AG04450 (cell line): Measurements from ENCODE around the gene TMCC2. TPM values are rescaled to one million over a fixed set of nuclear protein-coding genes. Genes with fewer than 3 reads are reported as not detected.
"Not testable (repeated sequence)": the region's sequence is repeated elsewhere in the genome, so short reads cannot be mapped to it uniquely, and the experiment has no call there.

ENCODE experiments used
- CTCF ChIA-PET: fragments of 300-600, 350-600 bp; formaldehyde crosslinking; extraction: SDS; loops from one replicate; lab custom pipeline; 2022; ENCODE audit warnings: antibody characterized with exemption, inconsistent platforms; lab: Charles Lee
- POLR2A ChIA-PET: fragments of 350-600 bp; formaldehyde crosslinking; extraction: SDS; loops from one replicate; lab custom pipeline; 2021; ENCODE audit warnings: antibody characterized with exemption, inconsistent platforms; lab: Yijun Ruan, JAX
- DNase-seq: peaks from one replicate; pipeline ENCODE4 v3.0.0-alpha.2; 2011; ENCODE audit warnings: low read depth, low spot score
- H3K27ac ChIP-seq: one replicate; pipeline ENCODE4 v1.5.1; 2012; ENCODE audit warnings: low read depth, low read length, control low read depth
- H3K27me3 ChIP-seq: one replicate; pipeline ENCODE4 v1.6.0; 2012; ENCODE audit warnings: low read length; ENCODE audit not compliant: control insufficient read depth, insufficient read depth
- H3K4me3 ChIP-seq: 2 replicates; pipeline ENCODE4 v1.5.1; 2011; ENCODE audit warnings: mild to moderate bottlenecking, low read depth, low read length, control low read depth
- H3K9me3 ChIP-seq: 2 replicates; pipeline ENCODE4 v1.5.1; 2012; ENCODE audit warnings: low read length; ENCODE audit not compliant: control insufficient read depth, insufficient read depth
- CTCF ChIP-seq: IDR thresholded peaks from 2 replicates; pipeline ENCODE4 v1.5.1; 2011; ENCODE audit warnings: low read depth, low read length, control low read depth, inconsistent platforms
- polyA plus RNA-seq: library from polyadenylated mRNA; depleted of rRNA; stranded (reverse); fragments of >200 nt; gene quantifications from 2 replicates; pipeline ENCODE4 v1.2.3, GENCODE V29; 2011

Gene TMCC2
- polyA plus RNA-seq, 1 experiment, result 2.3 TPM

DNA sequence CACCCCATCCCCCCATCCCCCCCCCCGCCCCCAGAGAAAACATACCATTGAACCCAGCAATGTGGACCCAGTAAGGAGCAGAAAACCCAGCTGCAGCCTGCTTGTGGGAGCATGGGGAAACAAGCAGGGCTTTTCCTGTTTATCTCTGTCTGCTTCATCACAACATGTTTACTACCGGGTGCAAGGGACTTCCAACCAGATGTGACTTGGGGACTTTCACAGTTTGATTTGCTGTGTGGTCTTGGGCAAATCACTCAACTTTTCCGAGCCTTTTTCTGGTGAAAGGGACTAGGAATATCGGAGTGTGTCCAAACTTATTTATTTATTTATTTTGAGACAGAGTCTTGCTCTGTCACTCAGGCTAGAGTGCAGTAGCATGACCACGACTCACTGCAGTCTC is 3.2 kb downstream of the TMCC2 start:
- ChIA-PET POLR2A (no interaction called here), CTCF (interaction anchor here (2.2 to 6.6 kb wide), 4 partner anchors 21 to 95 kb away, joined by 15 to 107 read pairs (median 21); no protein-coding TSS in a partner anchor)

DNA sequence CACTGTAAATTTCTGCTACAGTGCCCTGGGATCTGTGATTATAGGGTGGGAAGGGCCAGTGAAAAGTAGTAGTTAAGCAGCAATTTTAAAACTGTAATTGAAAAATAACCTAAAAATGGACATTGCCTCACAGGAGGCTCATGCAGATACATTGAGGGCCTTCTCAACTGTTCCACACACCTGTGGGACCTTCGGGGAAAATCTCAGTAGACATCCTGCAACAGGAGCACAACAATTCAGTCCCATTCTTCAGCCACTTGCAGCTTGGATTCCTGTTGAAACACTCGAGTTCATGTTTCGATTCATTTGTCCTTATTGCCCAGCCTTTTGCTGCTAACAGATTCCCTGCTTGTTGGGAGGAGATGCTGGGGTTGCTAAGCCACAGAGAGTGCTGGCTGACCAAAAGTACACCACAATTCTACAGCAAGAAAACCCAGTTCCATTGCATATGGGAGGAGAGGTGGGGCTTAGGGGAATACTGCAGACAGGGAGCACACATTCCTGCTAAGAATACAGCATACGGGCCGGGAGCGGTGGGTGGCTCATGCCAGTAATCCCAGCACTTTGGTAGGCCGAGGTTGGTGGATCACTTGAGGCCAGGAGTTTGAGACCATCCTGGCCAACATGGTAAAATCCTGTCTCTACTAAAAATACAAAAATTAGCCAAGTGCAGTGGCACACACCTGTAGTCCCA is 4.5 kb downstream of the TMCC2 start:
- TF ChIP-seq CTCF, result no peak
- H3K9me3 ChIP-seq, result no peaks in the 10 kb centered on the region; the same call in 1 of the 2 replicates

More for the DNA sequence above, 3.2 kb downstream of the TMCC2 start:
- DNase-seq, result no peak
- Histone ChIP-seq H3K4me3 (no peak overlapping the region), H3K9me3 (no peaks in the 10 kb centered on the region; the same call in 1 of the 2 replicates), H3K27me3 (no peaks in the 10 kb centered on the region), H3K27ac (no peak overlapping the region)
- no peak for TF ChIP-seq CTCF

DNA sequence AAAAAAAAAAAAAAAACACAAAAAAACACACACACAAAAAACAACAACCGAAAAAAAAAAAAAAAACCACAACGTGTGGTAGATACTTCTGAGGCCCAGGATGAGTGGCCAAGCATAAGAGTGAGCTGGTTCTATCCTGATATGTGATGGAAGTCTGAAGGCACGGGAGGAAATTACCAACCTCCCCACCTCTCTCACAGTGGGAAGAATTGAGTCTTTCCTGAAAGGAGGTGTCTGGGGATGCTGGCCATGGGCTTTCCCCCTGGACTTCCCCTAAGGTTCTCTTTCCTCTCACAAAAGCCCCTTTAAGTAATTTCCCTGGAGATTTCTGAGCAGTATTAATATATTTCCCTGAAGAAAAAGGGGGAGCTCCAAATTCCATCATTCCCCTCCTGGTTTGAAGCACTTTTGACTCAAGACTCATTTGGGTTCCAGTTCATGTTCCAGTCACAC is 5.2 kb downstream of the TMCC2 start:
- DNase-seq, result no peak
- H3K27ac ChIP-seq, result no peak overlapping the region
- no peak for TF ChIP-seq CTCF
- H3K9me3 ChIP-seq, result no peaks in the 10 kb centered on the region; the same call in 1 of the 2 replicates
- no peaks in the 10 kb centered on the region for H3K27me3 ChIP-seq
- POLR2A ChIA-PET, result no interaction called here
- CTCF ChIA-PET, result interaction anchor here (0.7 kb wide), 4 partner anchors 22 to 426 kb away, joined by 3 to 10 read pairs (median 6); no protein-coding TSS in a partner anchor
- H3K4me3 ChIP-seq, result no peak overlapping the region

More for the DNA sequence above, 4.5 kb downstream of the TMCC2 start:
- ChIA-PET CTCF (interaction anchor here (0.6 kb wide), 1 partner anchor 58 kb away, joined by 3 read pairs; no protein-coding TSS in a partner anchor), POLR2A (no interaction called here)
- Histone ChIP-seq H3K27me3 (no peaks in the 10 kb centered on the region), H3K4me3 (no peak overlapping the region), H3K27ac (no peak overlapping the region)
- no peak for DNase-seq

- POLR2A ChIA-PET, H3K9me3 ChIP-seq, H3K4me3 ChIP-seq, H3K27me3 ChIP-seq, H3K27ac ChIP-seq, DNase-seq: not testable (repeated sequence)
- CTCF ChIA-PET, result interaction anchor here (0.7 kb wide), 1 partner anchor 50 kb away, joined by 4 read pairs; no protein-coding TSS in a partner anchor
Measured at GRCh38 chr1:205233986-205234385, 6.2 kb downstream of the TMCC2 start.

DNA sequence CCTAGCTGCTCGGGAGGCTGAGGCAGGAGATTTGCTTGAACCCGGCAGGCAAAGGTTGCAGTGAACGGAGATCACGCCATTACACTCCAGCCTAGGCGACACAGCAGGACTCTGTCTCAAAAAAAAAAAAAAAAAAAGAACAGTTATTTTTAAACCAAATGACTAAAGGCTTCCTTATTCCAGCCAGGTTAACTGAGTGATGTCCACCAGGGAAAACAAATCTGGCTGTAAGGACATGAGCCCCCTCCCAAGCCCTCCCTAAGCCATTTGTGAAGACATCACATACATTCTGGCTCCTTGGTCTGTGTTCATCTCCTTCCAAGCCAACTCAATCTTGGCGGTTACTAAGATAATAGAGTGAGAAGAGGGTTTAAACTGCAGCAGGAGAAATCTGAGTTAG is 8.2 kb downstream of the TMCC2 start:
- CTCF ChIA-PET, result interaction anchor here (1.1 kb wide), 1 partner anchor 38 kb away, joined by 3 read pairs; no protein-coding TSS in a partner anchor

More for the DNA sequence above, 8.2 kb downstream of the TMCC2 start:
- H3K27ac ChIP-seq, result no peak overlapping the region
- H3K4me3 ChIP-seq, result no peak overlapping the region
- TF ChIP-seq CTCF, result no peak
- no peaks in the 10 kb centered on the region; the same call in 1 of the 2 replicates for H3K9me3 ChIP-seq
- POLR2A ChIA-PET, result no interaction called here
- H3K27me3 ChIP-seq, result no peaks in the 10 kb centered on the region
- DNase-seq, result no peak
